Upper lobe of left lung (tissue), 6 donors: Measurements from ENCODE around the gene CGB5. TPM values are rescaled to one million over a fixed set of nuclear protein-coding genes. Genes with fewer than 3 reads are reported as not detected.
"Not testable (repeated sequence)": the region's sequence is repeated elsewhere in the genome, so short reads cannot be mapped to it uniquely, and the experiment has no call there.

Experiments
- ATAC-seq, 2 donors: fragments of 200-7000 bp; cut with Tn5 transposase; one replicate each; pipeline ENCODE4 v1.9.1; 2022; ENCODE audit warnings: mild to moderate bottlenecking in 2 of 2, moderate library complexity in 2 of 2; ENCODE audit not compliant: low FRiP score in 2 of 2
- DNase-seq, 2 donors: peaks; one replicate each; pipeline ENCODE4 v3.0.0-alpha.2; 2019 to 2020
- H3K27ac ChIP-seq, 4 donors: fragments of 200-600 bp; sonication (generic); one replicate each; pipeline ENCODE4 v1.5.1; 2016 to 2019
- H3K27me3 ChIP-seq, 4 donors: fragments of 200-600 bp; sonication (generic); one replicate each; pipeline ENCODE4 v1.5.1; 2017 to 2019
- H3K36me3 ChIP-seq, 4 donors: fragments of 200-600 bp; sonication (generic); one replicate each; pipeline ENCODE4 v1.5.1; 2016 to 2019
- H3K4me1 ChIP-seq, 4 donors: fragments of 200-600 bp; sonication (generic); one replicate each; pipeline ENCODE4 v1.5.1; 2018 to 2019
- H3K4me3 ChIP-seq, 4 donors: fragments of 200-600 bp; sonication (generic); one replicate each; pipeline ENCODE4 v1.5.1; 2017 to 2019; ENCODE audit warnings: mild to moderate bottlenecking in 2 of 4, moderate library complexity in 1 of 4
- H3K9me3 ChIP-seq, 4 donors: fragments of 200-600 bp; sonication (generic); one replicate each; pipeline ENCODE4 v1.5.1; 2018 to 2019
- CTCF ChIP-seq, 6 experiments: fragments of 450-650 bp in 4 of 6; fragments of 200-600 bp in 2 of 6; sonication (generic) in 2 of 6; IDR thresholded peaks; one replicate each; pipeline ENCODE4 v1.5.1; 2016 to 2019; ENCODE audit warnings: antibody characterized with exemption in 6 of 6
- EP300 ChIP-seq, 4 donors: sonication (generic); formaldehyde crosslinking; IDR thresholded peaks; one replicate each; pipeline ENCODE4 v1.5.1; 2017; ENCODE audit warnings: antibody characterized with exemption in 4 of 4, control low read depth in 2 of 4
- POLR2A ChIP-seq, 4 donors: fragments of 450-650 bp; IDR thresholded peaks; one replicate each; pipeline ENCODE4 v1.5.1; 2016 to 2017; ENCODE audit warnings: antibody characterized with exemption in 4 of 4, mild to moderate bottlenecking in 2 of 4
- POLR2AphosphoS5 ChIP-seq, 2 donors: sonication (generic); formaldehyde crosslinking; IDR thresholded peaks; one replicate each; pipeline ENCODE4 v1.5.1; 2017; ENCODE audit warnings: antibody characterized with exemption in 2 of 2
- WGBS, 2 donors: methylation state at CpG; one replicate each; pipeline ENCODE4 v1.1.5; 2017 to 2018; 5-methylcytosine and 5-hydroxymethylcytosine counted together
- total RNA-seq, 6 donors: library from RNA; depleted of rRNA in 4 of 6; stranded (reverse); fragments of >200 nt in 4 of 6; gene quantifications; one replicate each; pipeline versions ENCODE4 v1.1.0 to v1.2.1, GENCODE V29; 2016 to 2021
- donor health status: DM: no; HTN: no; CAD: no; lungs with moderate emphysema.
- donor health status: DM: no; HTN: yes; CAD: no; lungs with severe emphysema.

CGB5 gene
- total RNA-seq, 6 donors from 2014 or later, result not detected

- H3K36me3 ChIP-seq, result no peaks in the 10 kb centered on the region
- peak; percentile 87 to 91 for ATAC-seq
- TF ChIP-seq CTCF (IDR thresholded peaks at IDR 0.05) (peak in 4 of 6 experiments; percentile 34 to 43 (median 36)), POLR2A (IDR thresholded peaks at IDR 0.05) (no peak)
- DNase-seq, result peak; percentile 57 to 93
- H3K27ac ChIP-seq, result peak overlapping the region in 1 of 4 donors; percentile 40
- no peaks in the 10 kb centered on the region for H3K9me3 ChIP-seq
- peak overlapping the region; percentile 43 to 55 (median 50) for H3K4me3 ChIP-seq
- H3K27me3 ChIP-seq, result peaks cover 0 to 13% (median 3%) of the 10 kb centered on the region in 4 donors
- H3K4me1 ChIP-seq, result peaks cover 16 to 27% (median 22%) of the 10 kb centered on the region in 4 donors
- 3% methylated on average over 52 of the region's 63 CpGs; no CpG with 5 or more reads in 1 of the 2 donors for WGBS, 2 donors
Observed at GRCh38 chr19:49056101-49056901, 12.7 kb downstream of the CGB5 start.

GRCh38 chr19:49056902-49057596 lies 13.4 kb downstream of the CGB5 start:
- H3K9me3 ChIP-seq, H3K27ac ChIP-seq, H3K36me3 ChIP-seq: not testable (repeated sequence)
- Histone ChIP-seq H3K4me1 (peaks cover 16 to 27% (median 22%) of the 10 kb centered on the region in 4 donors), H3K4me3 (peak overlapping the region; percentile 38 to 55 (median 50)), H3K27me3 (peaks cover 0 to 13% (median 3%) of the 10 kb centered on the region in 4 donors)
- DNase-seq (peak in 1 of 2 donors; percentile 81), ATAC-seq (peak; percentile 16 to 54)
- WGBS, 2 donors, result 6 to 12% methylated on average over 7 to 34 of the region's 34 CpGs

GRCh38 chr19:49057636-49058234 lies 14.1 kb downstream of the CGB5 start, which contains the start of gene CGB7:
TSS of gene CGB7 (minus strand) at chr19:49057749. CDS start at chr19:49055375, 2,374 bp downstream.
- TF ChIP-seq EP300 (IDR thresholded peaks at IDR 0.05), result no peak
- TF ChIP-seq POLR2AphosphoS5 (IDR thresholded peaks at IDR 0.05), result no peak
- TF ChIP-seq POLR2A (IDR thresholded peaks at IDR 0.05), result no peak
- no peak for TF ChIP-seq CTCF (IDR thresholded peaks at IDR 0.05)
- peaks cover 0 to 13% (median 3%) of the 10 kb centered on the region in 4 donors for H3K27me3 ChIP-seq
- H3K9me3 ChIP-seq, result no peaks in the 10 kb centered on the region
- 4 to 9% methylated on average over 7 to 29 of the region's 38 CpGs for WGBS, 2 donors
- ATAC-seq (peak; percentile 80 to 86), DNase-seq (peak; percentile 70 to 86)
- H3K4me1 ChIP-seq, result peaks cover 16 to 27% (median 22%) of the 10 kb centered on the region in 4 donors
- H3K27ac ChIP-seq, result no peak within 1 kb of the TSS
- H3K4me3 ChIP-seq, result peak within 1 kb of the TSS; percentile 38 to 55 (median 50)
- H3K36me3 ChIP-seq, result no peaks in the 10 kb centered on the region

GRCh38 chr19:49058562-49058961 lies 14.9 kb downstream of the CGB5 start:
- H3K4me3 ChIP-seq, result no peak overlapping the region
- no peaks in the 10 kb centered on the region for H3K36me3 ChIP-seq
- peaks cover 16 to 27% (median 22%) of the 10 kb centered on the region in 4 donors for H3K4me1 ChIP-seq
- no peaks in the 10 kb centered on the region for H3K9me3 ChIP-seq
- no peak for TF ChIP-seq POLR2AphosphoS5 (IDR thresholded peaks at IDR 0.05)
- TF ChIP-seq POLR2A (IDR thresholded peaks at IDR 0.05), result no peak
- no peak for TF ChIP-seq EP300 (IDR thresholded peaks at IDR 0.05)
- TF ChIP-seq CTCF (IDR thresholded peaks at IDR 0.05), result no peak
- H3K27me3 ChIP-seq, result peaks cover 0 to 15% (median 3%) of the 10 kb centered on the region in 4 donors
- no peak for ATAC-seq
- DNase-seq, result no peak
- WGBS, 2 donors, result 40 to 52% methylated on average over 7 to 10 of the region's 10 CpGs
- no peak overlapping the region for H3K27ac ChIP-seq

- Histone ChIP-seq H3K36me3 (no peaks in the 10 kb centered on the region), H3K4me3 (no peak overlapping the region), H3K9me3 (no peaks in the 10 kb centered on the region), H3K4me1 (peaks cover 16 to 27% (median 22%) of the 10 kb centered on the region in 4 donors), H3K27me3 (peaks cover 0 to 20% (median 3%) of the 10 kb centered on the region in 4 donors), H3K27ac (no peak overlapping the region)
- no peak for ATAC-seq
- 46 to 64% methylated on average over 9 of the region's 9 CpGs for WGBS, 2 donors
- no peak for DNase-seq
- TF ChIP-seq POLR2AphosphoS5 (IDR thresholded peaks at IDR 0.05) (no peak), EP300 (IDR thresholded peaks at IDR 0.05) (no peak), POLR2A (IDR thresholded peaks at IDR 0.05) (no peak), CTCF (IDR thresholded peaks at IDR 0.05) (no peak)
Observed at GRCh38 chr19:49059053-49059452, 15.4 kb downstream of the CGB5 start.
